ENCODE results near the gene REELD1. TPM values are rescaled to one million over a fixed set of nuclear protein-coding genes. Genes with fewer than 3 reads are reported as not detected.

The REELD1 gene
- total and polyA plus RNA-seq, 2 of the 4 experiments (the other 2 are of a cell fraction) = not detected

- Histone ChIP-seq H4K5ac (ENCODE audit: low read depth, low read length) (no peak overlapping the region), H2BK5ac (ENCODE audit: low read depth, low read length, poor library complexity, severe bottlenecking) (no peak overlapping the region), H3K4me2 (ENCODE audit: low read depth, low read length) (no peak overlapping the region), H2AK5ac (ENCODE audit: low read depth, low read length) (no peak overlapping the region), H4K20me1 (ENCODE audit: insufficient read depth, low read length) (no peaks in the 10 kb centered on the region), H2AFZ (replicated peaks; ENCODE audit: low read length, poor library complexity) (no peak overlapping the region), H3K4me3 (ENCODE audit: insufficient read depth, low read depth, low read length) (no peak overlapping the region), H3K27ac (ENCODE audit: insufficient read depth, low read length) (no peak overlapping the region), H3K4me1 (ENCODE audit: control insufficient read depth, insufficient read depth, low read length) (no peaks in the 10 kb centered on the region), H3K9me1 (ENCODE audit: insufficient read depth, low read length) (no peaks in the 10 kb centered on the region), H3K23ac (ENCODE audit: low read depth, low read length) (no peak overlapping the region), H2BK20ac (ENCODE audit: low read depth, low read length) (no peak overlapping the region), H2BK15ac (ENCODE audit: low read depth, low read length) (no peak overlapping the region), H3K79me1 (ENCODE audit: low read depth in 1 of 2, low read length in 2 of 2) (no peaks in the 10 kb centered on the region), H4K8ac (ENCODE audit: low read depth in 2 of 2, low read length in 2 of 2) (no peak overlapping the region), H3K27me3 (ENCODE audit: control insufficient read depth, insufficient read depth, low read length) (no peaks in the 10 kb centered on the region), H2AK9ac (replicated peaks; ENCODE audit: low read depth, low read length, poor library complexity) (no peak overlapping the region), H3K14ac (replicated peaks; ENCODE audit: low read depth, low read length) (no peak overlapping the region), H3K36me3 (ENCODE audit: control insufficient read depth, insufficient read depth, low read length) (no peaks in the 10 kb centered on the region), H3K4ac (ENCODE audit: low read depth, low read length) (no peak overlapping the region), H3K18ac (ENCODE audit: low read depth, low read length) (no peak overlapping the region), H3K9me3 (ENCODE audit: control insufficient read depth, insufficient read depth, low read length) (no peaks in the 10 kb centered on the region), H4K91ac (ENCODE audit: insufficient read depth, low read depth, low read length) (no peak overlapping the region), H3K9ac (ENCODE audit: low read depth, low read length) (no peak overlapping the region), H3K56ac (ENCODE audit: extremely low read depth, insufficient read depth, low read length) (no peak overlapping the region), H2BK120ac (ENCODE audit: low read depth, low read length) (no peak overlapping the region)
- no peak for DNase-seq
- in situ Hi-C loops (cut with MboI; ENCODE audit: low sequenced_read_pairs) = no loop called here
- 94% methylated on average over 2 of the region's 3 CpGs; no CpG with 5 or more reads in 1 of the 2 experiments for WGBS, 2 experiments (ENCODE audit: extremely low coverage in 2 of 2, insufficient read length in 1 of 2)
- dilution Hi-C loops (cut with HindIII; ENCODE audit: low sequenced_read_pairs, unreplicated experiment) = no loop called here
- ATAC-seq (ENCODE audit: low read depth) = no peak
- CTCF ChIA-PET = no interaction called here
- TF ChIP-seq RAD21 (IDR thresholded peaks at IDR 0.05; ENCODE audit: low read length) (no peak), RCOR1 (IDR thresholded peaks at IDR 0.05; ENCODE audit: insufficient replicate concordance, low read length) (no peak), USF2 (IDR thresholded peaks at IDR 0.05; ENCODE audit: low read depth, low read length) (no peak), MAZ (IDR thresholded peaks at IDR 0.05; ENCODE audit: borderline replicate concordance, low read depth, low read length) (no peak), CHD1 (IDR thresholded peaks at IDR 0.05; ENCODE audit: low read depth, low read length) (no peak)
- intact Hi-C loops (cut with micrococcal nuclease) = no loop called here
- POLR2A ChIA-PET (ENCODE audit: unreplicated experiment) = no interaction called here
- no TSS peak for BruUV-seq (replicated peaks)
Measured at GRCh38 chr4:146271466-146271865, 57.1 kb downstream of the REELD1 start.

All from IMR-90 (cell line).